Ovary (tissue), 3 donors: ENCODE results near the gene CFAP52.

Source experiments
- POLR2A ChIP-seq: fragments of 450-650 bp; IDR thresholded peaks from one replicate; pipeline ENCODE4 v1.6.1; 2017; ENCODE audit warnings: antibody characterized with exemption, mild to moderate bottlenecking, moderate library complexity
- TF ChIP-seq, protein P1 (sequence below), 3 donors: fragments of 450-650 bp in 2 of 3; fragments of 200-600 bp in 1 of 3; IDR thresholded peaks; one replicate each; pipeline versions ENCODE4 v1.5.1 to v1.8.0; 2016 to 2022; ENCODE audit warnings: antibody characterized with exemption in 3 of 3, mild to moderate bottlenecking in 1 of 3
- donor health status: DM: no; HTN: no; CAD: no.

DNA sequence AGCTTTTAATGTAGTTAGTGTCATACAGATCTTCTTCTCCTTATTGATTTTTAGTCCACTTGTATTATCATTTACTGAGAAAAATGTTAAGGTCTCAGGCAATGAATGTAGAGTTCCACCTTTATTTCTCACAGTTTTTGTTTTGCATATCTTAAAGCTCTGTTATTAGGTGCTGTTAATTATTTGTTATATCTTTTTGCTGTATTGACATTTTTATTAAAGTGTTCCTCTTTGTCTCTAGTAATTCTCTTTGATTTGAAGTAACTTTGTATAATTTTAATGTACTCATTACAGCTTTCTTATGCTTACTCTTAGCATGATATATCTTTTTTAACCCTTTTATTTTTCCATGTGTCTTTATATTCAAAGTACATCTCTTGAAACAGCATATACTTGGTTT, 46.5 kb downstream of the CFAP52 start:
- TF ChIP-seq POLR2A = no peak
- TF ChIP-seq, protein P1, sequence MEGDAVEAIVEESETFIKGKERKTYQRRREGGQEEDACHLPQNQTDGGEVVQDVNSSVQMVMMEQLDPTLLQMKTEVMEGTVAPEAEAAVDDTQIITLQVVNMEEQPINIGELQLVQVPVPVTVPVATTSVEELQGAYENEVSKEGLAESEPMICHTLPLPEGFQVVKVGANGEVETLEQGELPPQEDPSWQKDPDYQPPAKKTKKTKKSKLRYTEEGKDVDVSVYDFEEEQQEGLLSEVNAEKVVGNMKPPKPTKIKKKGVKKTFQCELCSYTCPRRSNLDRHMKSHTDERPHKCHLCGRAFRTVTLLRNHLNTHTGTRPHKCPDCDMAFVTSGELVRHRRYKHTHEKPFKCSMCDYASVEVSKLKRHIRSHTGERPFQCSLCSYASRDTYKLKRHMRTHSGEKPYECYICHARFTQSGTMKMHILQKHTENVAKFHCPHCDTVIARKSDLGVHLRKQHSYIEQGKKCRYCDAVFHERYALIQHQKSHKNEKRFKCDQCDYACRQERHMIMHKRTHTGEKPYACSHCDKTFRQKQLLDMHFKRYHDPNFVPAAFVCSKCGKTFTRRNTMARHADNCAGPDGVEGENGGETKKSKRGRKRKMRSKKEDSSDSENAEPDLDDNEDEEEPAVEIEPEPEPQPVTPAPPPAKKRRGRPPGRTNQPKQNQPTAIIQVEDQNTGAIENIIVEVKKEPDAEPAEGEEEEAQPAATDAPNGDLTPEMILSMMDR (IDR thresholded peaks at IDR 0.05) = no peak
